Activated CD4-positive, alpha-beta memory T cell treated with anti-CD3 and anti-CD28 coated beads, Interleukin-2, amount 10 ng/mL, durations not matched to agents 7 days and 5 days (primary cell): ENCODE results near the gene PRKCQ. TPM values are rescaled to one million over a fixed set of nuclear protein-coding genes. Genes with fewer than 3 reads are reported as not detected.

Experiments used
- CTCF ChIA-PET: fragments of 350-600 bp; sonication (Branson Sonifier 250); formaldehyde crosslinking; loops from one replicate; lab custom pipeline; 2021; ENCODE audit warnings: antibody characterized with exemption, inconsistent platforms; lab: Charles Lee
- POLR2A ChIA-PET: fragments of 350-600 bp; sonication (Branson Sonifier 250); formaldehyde crosslinking; loops from one replicate; lab custom pipeline; 2021; ENCODE audit warnings: antibody characterized with exemption; lab: Charles Lee
- DNase-seq: peaks from one replicate; pipeline ENCODE4 v3.0.0-alpha.2; 2020
- H3K27ac Mint-ChIP-seq: one replicate; pipeline ENCODE4 v1.8.0; 2021; ENCODE audit warnings: mild to moderate bottlenecking, mixed read lengths
- H3K27me3 Mint-ChIP-seq: one replicate; pipeline ENCODE4 v1.8.0; 2021; ENCODE audit warnings: mixed read lengths
- H3K36me3 Mint-ChIP-seq: one replicate; pipeline ENCODE4 v1.8.0; 2021; ENCODE audit warnings: low read depth, mixed read lengths
- H3K4me1 Mint-ChIP-seq: one replicate; pipeline ENCODE4 v1.8.0; 2021; ENCODE audit warnings: mixed read lengths
- H3K4me3 Mint-ChIP-seq: one replicate; pipeline ENCODE4 v1.8.0; 2021; ENCODE audit warnings: mild to moderate bottlenecking, mixed read lengths
- H3K9me3 Mint-ChIP-seq: one replicate; pipeline ENCODE4 v1.8.0; 2021; ENCODE audit warnings: mixed read lengths
- total RNA-seq, 2 experiments: library from RNA; stranded (reverse); gene quantifications; one replicate each; pipeline ENCODE4 v1.2.3, GENCODE V29; 2021

PRKCQ gene
- total RNA-seq, 2 experiments from 2014 or later, result 69.3 to 70.6 TPM

- CTCF ChIA-PET, result interaction anchor here (1.1 to 1.9 kb wide), 3 partner anchors 8 to 335 kb away, joined by 3 to 5 read pairs (median 4); partner anchors contain the start of gene PFKFB3
Measured at GRCh38 chr10:6537770-6538169, 42.3 kb downstream of the PRKCQ start.

GRCh38 chr10:6536102-6536501 lies 44.0 kb downstream of the PRKCQ start:
- POLR2A ChIA-PET, result interaction anchor here (1.0 kb wide), 1 partner anchor 48 kb away, joined by 3 read pairs; no protein-coding TSS in a partner anchor
- Mint-ChIP-seq H3K4me1 (peaks cover 65% of the 10 kb centered on the region), H3K36me3 (peaks cover 54% of the 10 kb centered on the region), H3K9me3 (peaks cover 3% of the 10 kb centered on the region), H3K27ac (no peak overlapping the region), H3K27me3 (no peaks in the 10 kb centered on the region), H3K4me3 (no peak overlapping the region)
- CTCF ChIA-PET, result no interaction called here
- DNase-seq, result no peak

More at GRCh38 chr10:6537770-6538169, 42.3 kb downstream of the PRKCQ start:
- Mint-ChIP-seq H3K9me3 (peaks cover 3% of the 10 kb centered on the region), H3K27ac (no peak overlapping the region), H3K36me3 (peaks cover 56% of the 10 kb centered on the region), H3K27me3 (no peaks in the 10 kb centered on the region), H3K4me3 (no peak overlapping the region), H3K4me1 (peaks cover 65% of the 10 kb centered on the region)
- DNase-seq, result no peak
- POLR2A ChIA-PET, result interaction anchor here (0.9 to 2.0 kb wide), 8 partner anchors 8 to 107 kb away, joined by 3 to 10 read pairs (median 4); no protein-coding TSS in a partner anchor

- Mint-ChIP-seq H3K9me3 (peaks cover 3% of the 10 kb centered on the region), H3K4me1 (peaks cover 65% of the 10 kb centered on the region), H3K27me3 (no peaks in the 10 kb centered on the region), H3K36me3 (peaks cover 53% of the 10 kb centered on the region), H3K27ac (no peak overlapping the region), H3K4me3 (no peak overlapping the region)
- POLR2A ChIA-PET, result interaction anchor here (1.0 kb wide), 1 partner anchor 49 kb away, joined by 3 read pairs; no protein-coding TSS in a partner anchor
- CTCF ChIA-PET, result no interaction called here
- no peak for DNase-seq
Measured at GRCh38 chr10:6535156-6535764, 44.8 kb downstream of the PRKCQ start.

GRCh38 chr10:6532321-6532720 lies 47.8 kb downstream of the PRKCQ start:
- H3K27ac Mint-ChIP-seq, result peak overlapping the region; percentile 99
- H3K4me3 Mint-ChIP-seq, result no peak overlapping the region
- no peaks in the 10 kb centered on the region for H3K9me3 Mint-ChIP-seq
- no peaks in the 10 kb centered on the region for H3K27me3 Mint-ChIP-seq
- H3K4me1 Mint-ChIP-seq, result peaks cover 80% of the 10 kb centered on the region
- ChIA-PET POLR2A (interaction anchor here (0.8 to 7.3 kb wide), 8 partner anchors 11 to 59 kb away, joined by 3 to 186 read pairs (median 44); partner anchors contain the start of gene PRKCQ), CTCF (interaction anchor here (0.7 to 4.4 kb wide), 5 partner anchors 10 to 135 kb away, joined by 3 to 40 read pairs (median 4); no protein-coding TSS in a partner anchor)
- H3K36me3 Mint-ChIP-seq, result peaks cover 65% of the 10 kb centered on the region
- DNase-seq, result no peak

GRCh38 chr10:6530966-6531365 lies 49.1 kb downstream of the PRKCQ start:
- Mint-ChIP-seq H3K4me3 (peak overlapping the region; percentile 78), H3K36me3 (peaks cover 65% of the 10 kb centered on the region), H3K9me3 (no peaks in the 10 kb centered on the region), H3K4me1 (peaks cover 83% of the 10 kb centered on the region), H3K27ac (peak overlapping the region; percentile 99), H3K27me3 (no peaks in the 10 kb centered on the region)
- ChIA-PET CTCF (interaction anchor here (0.9 to 4.4 kb wide), 14 partner anchors 11 to 135 kb away, joined by 3 to 40 read pairs (median 7); partner anchors contain the start of gene PRKCQ), POLR2A (interaction anchor here (0.8 to 7.3 kb wide), 27 partner anchors 8 to 554 kb away, joined by 3 to 186 read pairs (median 9); partner anchors contain the start of genes IL15RA and PRKCQ)
- peak; percentile 38 for DNase-seq

- CTCF ChIA-PET, result interaction anchor here (0.7 to 4.4 kb wide), 20 partner anchors 9 to 328 kb away, joined by 3 to 40 read pairs (median 6); partner anchors contain the start of genes PFKFB3 and PRKCQ
- Mint-ChIP-seq H3K4me1 (peaks cover 84% of the 10 kb centered on the region), H3K27me3 (no peaks in the 10 kb centered on the region), H3K4me3 (peak overlapping the region; percentile 78), H3K9me3 (no peaks in the 10 kb centered on the region), H3K36me3 (peaks cover 65% of the 10 kb centered on the region), H3K27ac (peak overlapping the region; percentile 99)
- POLR2A ChIA-PET, result interaction anchor here (0.6 to 7.3 kb wide), 30 partner anchors 9 to 553 kb away, joined by 3 to 186 read pairs (median 8); partner anchors contain the start of genes IL15RA and PRKCQ
- DNase-seq, result peak; percentile 91
Measured at GRCh38 chr10:6530211-6530840, 49.8 kb downstream of the PRKCQ start.

GRCh38 chr10:6528198-6528950 lies 51.7 kb downstream of the PRKCQ start:
- Mint-ChIP-seq H3K4me1 (peaks cover 84% of the 10 kb centered on the region), H3K9me3 (no peaks in the 10 kb centered on the region), H3K27ac (peak overlapping the region; percentile 99), H3K4me3 (no peak overlapping the region), H3K27me3 (no peaks in the 10 kb centered on the region), H3K36me3 (peaks cover 81% of the 10 kb centered on the region)
- CTCF ChIA-PET, result interaction anchor here (0.8 to 1.5 kb wide), 5 partner anchors 8 to 118 kb away, joined by 3 to 4 read pairs (median 3); no protein-coding TSS in a partner anchor
- POLR2A ChIA-PET, result interaction anchor here (1.0 to 7.3 kb wide), 13 partner anchors 9 to 55 kb away, joined by 3 to 186 read pairs (median 25); partner anchors contain the start of gene PRKCQ
- no peak for DNase-seq

GRCh38 chr10:6525599-6526165 lies 54.4 kb downstream of the PRKCQ start:
- Mint-ChIP-seq H3K4me3 (no peak overlapping the region), H3K4me1 (peaks cover 73% of the 10 kb centered on the region)
- no peak for DNase-seq

GRCh38 chr10:6522230-6522629 lies 57.8 kb downstream of the PRKCQ start:
- ChIA-PET POLR2A (interaction anchor here (1.0 to 2.9 kb wide), 3 partner anchors 8 to 56 kb away, joined by 3 to 8 read pairs (median 7); no protein-coding TSS in a partner anchor), CTCF (interaction anchor here (1.7 kb wide), 1 partner anchor 28 kb away, joined by 3 read pairs; no protein-coding TSS in a partner anchor)
- Mint-ChIP-seq H3K4me3 (no peak overlapping the region), H3K27ac (no peak overlapping the region), H3K36me3 (peaks cover 73% of the 10 kb centered on the region), H3K4me1 (peaks cover 68% of the 10 kb centered on the region), H3K27me3 (no peaks in the 10 kb centered on the region), H3K9me3 (no peaks in the 10 kb centered on the region)
- no peak for DNase-seq

More at GRCh38 chr10:6525599-6526165, 54.4 kb downstream of the PRKCQ start:
- Mint-ChIP-seq H3K27ac (no peak overlapping the region), H3K9me3 (no peaks in the 10 kb centered on the region), H3K27me3 (no peaks in the 10 kb centered on the region), H3K36me3 (peaks cover 80% of the 10 kb centered on the region)
- POLR2A ChIA-PET, result no interaction called here
- CTCF ChIA-PET, result no interaction called here

GRCh38 chr10:6520138-6520537 lies 59.9 kb downstream of the PRKCQ start:
- POLR2A ChIA-PET, result interaction anchor here (1.3 to 2.9 kb wide), 4 partner anchors 8 to 37 kb away, joined by 3 to 19 read pairs (median 6); no protein-coding TSS in a partner anchor
- DNase-seq, result no peak
- H3K27ac Mint-ChIP-seq, result no peak overlapping the region
- no peak overlapping the region for H3K4me3 Mint-ChIP-seq
- no peaks in the 10 kb centered on the region for H3K27me3 Mint-ChIP-seq
- H3K9me3 Mint-ChIP-seq, result no peaks in the 10 kb centered on the region
- H3K4me1 Mint-ChIP-seq, result peaks cover 66% of the 10 kb centered on the region
- peaks cover 73% of the 10 kb centered on the region for H3K36me3 Mint-ChIP-seq
- CTCF ChIA-PET, result interaction anchor here (0.9 kb wide), 1 partner anchor 9 kb away, joined by 3 read pairs; no protein-coding TSS in a partner anchor

GRCh38 chr10:6518791-6519429 lies 61.2 kb downstream of the PRKCQ start:
- H3K4me1 Mint-ChIP-seq, result peaks cover 74% of the 10 kb centered on the region
- peaks cover 75% of the 10 kb centered on the region for H3K36me3 Mint-ChIP-seq
- ChIA-PET CTCF (no interaction called here), POLR2A (interaction anchor here (0.7 to 2.7 kb wide), 3 partner anchors 9 to 20 kb away, joined by 3 to 19 read pairs (median 4); no protein-coding TSS in a partner anchor)
- H3K27ac Mint-ChIP-seq, result peak overlapping the region; percentile 45
- H3K4me3 Mint-ChIP-seq, result no peak overlapping the region
- no peak for DNase-seq
- no peaks in the 10 kb centered on the region for H3K27me3 Mint-ChIP-seq
- no peaks in the 10 kb centered on the region for H3K9me3 Mint-ChIP-seq
